OCI-LY1 (cell line): ENCODE data around the gene LRFN2.

Source experiments
- H2AFZ ChIP-seq: fragments of 200-600 bp; sonication (generic), shearing (Covaris generic); 2 replicates; pipeline ENCODE4 v1.6.0; 2014; ENCODE audit warnings: antibody characterized with exemption, mild to moderate bottlenecking, low read length
- H3F3A ChIP-seq: fragments of 200-600 bp; sonication (generic), shearing (Covaris generic); 2 replicates; pipeline ENCODE4 v1.6.0; 2014; ENCODE audit warnings: mild to moderate bottlenecking, antibody characterized with exemption, low read length, moderate library complexity; ENCODE audit not compliant: insufficient read depth
- H3K27ac ChIP-seq: fragments of 200-600 bp; sonication (generic); 2 replicates; pipeline ENCODE4 v1.5.1; 2014; ENCODE audit warnings: low read length, mixed run types, mild to moderate bottlenecking, low read depth; ENCODE audit not compliant: poor library complexity, severe bottlenecking
- H3K27me3 ChIP-seq: fragments of 200-600 bp; sonication (generic); 2 replicates; pipeline ENCODE4 v1.6.0; 2014; ENCODE audit warnings: antibody characterized with exemption, mild to moderate bottlenecking, low read length, moderate library complexity; ENCODE audit not compliant: insufficient read depth
- H3K36me3 ChIP-seq: fragments of 200-600 bp; sonication (generic); 2 replicates; pipeline ENCODE4 v1.6.1; 2014; ENCODE audit warnings: mild to moderate bottlenecking, antibody characterized with exemption, low read length, moderate library complexity, mixed read lengths; ENCODE audit not compliant: insufficient read depth
- H3K4me1 ChIP-seq: fragments of 200-600 bp; sonication (generic); 2 replicates; pipeline ENCODE4 v1.5.1; 2014; ENCODE audit warnings: mild to moderate bottlenecking, low read length, moderate library complexity; ENCODE audit not compliant: insufficient read depth, severe bottlenecking
- H3K4me2 ChIP-seq: fragments of 200-600 bp; sonication (generic), shearing (Covaris generic); 2 replicates; pipeline ENCODE4 v1.6.1; 2014; ENCODE audit warnings: low read length
- H3K4me3 ChIP-seq: fragments of 200-600 bp; sonication (generic); 2 replicates; pipeline ENCODE4 v1.5.1; 2014; ENCODE audit warnings: low read length, low read depth, mild to moderate bottlenecking, mixed read lengths; ENCODE audit not compliant: poor library complexity, severe bottlenecking
- H3K79me2 ChIP-seq: fragments of 200-600 bp; shearing (Covaris generic); 2 replicates; pipeline ENCODE4 v1.6.1; 2016; ENCODE audit warnings: mixed run types, low read length, mixed read lengths; ENCODE audit not compliant: insufficient read depth
- H3K9ac ChIP-seq: fragments of 200-600 bp; sonication (generic), shearing (Covaris generic); 2 replicates; pipeline ENCODE4 v1.6.1; 2014; ENCODE audit warnings: mild to moderate bottlenecking, low read length, mixed read lengths
- H3K9me2 ChIP-seq: fragments of 200-600 bp; sonication (generic), shearing (Covaris generic); 2 replicates; pipeline ENCODE4 v1.6.1; 2014; ENCODE audit warnings: low read depth, mild to moderate bottlenecking, low read length, mixed read lengths
- H3K9me3 ChIP-seq: fragments of 200-600 bp; shearing (Covaris generic); 2 replicates; pipeline ENCODE4 v1.6.1; 2014; ENCODE audit warnings: low read length, mixed read lengths
- H4K20me1 ChIP-seq: fragments of 200-600 bp; sonication (generic), shearing (Covaris generic); 2 replicates; pipeline ENCODE4 v1.6.0; 2016; ENCODE audit warnings: mild to moderate bottlenecking, low read length; ENCODE audit not compliant: insufficient read depth
- EZH2 ChIP-seq: fragments of 200-600 bp; sonication (generic), shearing (Covaris generic); IDR thresholded peaks from 2 replicates; pipeline ENCODE4 v1.8.0; 2017; ENCODE audit warnings: borderline replicate concordance, mixed run types, mild to moderate bottlenecking, antibody characterized with exemption, low read length, moderate library complexity, mixed read lengths
- TF ChIP-seq, protein P1 (sequence below): fragments of 200-600 bp; sonication (generic), shearing (Covaris generic); IDR thresholded peaks from 2 replicates; pipeline ENCODE4 v1.5.1; 2017; ENCODE audit warnings: mild to moderate bottlenecking, antibody characterized with exemption, low read length, moderate library complexity, mixed read lengths

The LRFN2 gene

GRCh38 chr6:40479706-40480105, 107.5 kb downstream of the LRFN2 start:
- no peaks in the 10 kb centered on the region for H3K27me3 ChIP-seq
- no peak overlapping the region for H2AFZ ChIP-seq
- H3K4me2 ChIP-seq: no peak overlapping the region
- H3K4me1 ChIP-seq: no peaks in the 10 kb centered on the region
- H3K79me2 ChIP-seq: no peaks in the 10 kb centered on the region
- no peak overlapping the region for H3K9ac ChIP-seq
- H4K20me1 ChIP-seq: no peaks in the 10 kb centered on the region
- no peak overlapping the region for H3K4me3 ChIP-seq
- H3F3A ChIP-seq: no peaks in the 10 kb centered on the region
- H3K36me3 ChIP-seq: no peaks in the 10 kb centered on the region
- H3K9me2 ChIP-seq: no peaks in the 10 kb centered on the region
- no peak overlapping the region for H3K27ac ChIP-seq
- no peaks in the 10 kb centered on the region for H3K9me3 ChIP-seq
- TF ChIP-seq EZH2: no peak
- TF ChIP-seq, protein P1, sequence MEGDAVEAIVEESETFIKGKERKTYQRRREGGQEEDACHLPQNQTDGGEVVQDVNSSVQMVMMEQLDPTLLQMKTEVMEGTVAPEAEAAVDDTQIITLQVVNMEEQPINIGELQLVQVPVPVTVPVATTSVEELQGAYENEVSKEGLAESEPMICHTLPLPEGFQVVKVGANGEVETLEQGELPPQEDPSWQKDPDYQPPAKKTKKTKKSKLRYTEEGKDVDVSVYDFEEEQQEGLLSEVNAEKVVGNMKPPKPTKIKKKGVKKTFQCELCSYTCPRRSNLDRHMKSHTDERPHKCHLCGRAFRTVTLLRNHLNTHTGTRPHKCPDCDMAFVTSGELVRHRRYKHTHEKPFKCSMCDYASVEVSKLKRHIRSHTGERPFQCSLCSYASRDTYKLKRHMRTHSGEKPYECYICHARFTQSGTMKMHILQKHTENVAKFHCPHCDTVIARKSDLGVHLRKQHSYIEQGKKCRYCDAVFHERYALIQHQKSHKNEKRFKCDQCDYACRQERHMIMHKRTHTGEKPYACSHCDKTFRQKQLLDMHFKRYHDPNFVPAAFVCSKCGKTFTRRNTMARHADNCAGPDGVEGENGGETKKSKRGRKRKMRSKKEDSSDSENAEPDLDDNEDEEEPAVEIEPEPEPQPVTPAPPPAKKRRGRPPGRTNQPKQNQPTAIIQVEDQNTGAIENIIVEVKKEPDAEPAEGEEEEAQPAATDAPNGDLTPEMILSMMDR: no peak

GRCh38 chr6:40477246-40478126, 109.7 kb downstream of the LRFN2 start:
- Histone ChIP-seq H3K9ac (no peak overlapping the region), H4K20me1 (no peaks in the 10 kb centered on the region), H3K79me2 (no peaks in the 10 kb centered on the region), H3K4me3 (no peak overlapping the region), H3K36me3 (no peaks in the 10 kb centered on the region), H3K27me3 (no peaks in the 10 kb centered on the region), H2AFZ (no peak overlapping the region), H3K9me2 (no peaks in the 10 kb centered on the region), H3K27ac (no peak overlapping the region), H3K4me2 (no peak overlapping the region), H3K9me3 (no peaks in the 10 kb centered on the region), H3K4me1 (no peaks in the 10 kb centered on the region), H3F3A (no peaks in the 10 kb centered on the region)
- TF ChIP-seq, protein P1: no peak
- TF ChIP-seq EZH2: no peak

- Histone ChIP-seq H3K9me3 (no peaks in the 10 kb centered on the region), H3K9me2 (no peaks in the 10 kb centered on the region), H2AFZ (no peak overlapping the region), H3K4me1 (no peaks in the 10 kb centered on the region), H3F3A (no peaks in the 10 kb centered on the region), H3K36me3 (no peaks in the 10 kb centered on the region), H3K9ac (no peak overlapping the region), H3K4me2 (no peak overlapping the region), H4K20me1 (no peaks in the 10 kb centered on the region), H3K27me3 (no peaks in the 10 kb centered on the region), H3K27ac (no peak overlapping the region), H3K4me3 (no peak overlapping the region), H3K79me2 (no peaks in the 10 kb centered on the region)
- TF ChIP-seq, protein P1: no peak
- no peak for TF ChIP-seq EZH2
These were observed 110.5 kb downstream of the LRFN2 start for GRCh38 chr6:40476673-40477072.
